ENCODE measurements around the gene DIP2C. TPM values are rescaled to one million over a fixed set of nuclear protein-coding genes. Genes with fewer than 3 reads are reported as not detected.
"Not testable (repeated sequence)": the region's sequence is repeated elsewhere in the genome, so short reads cannot be mapped to it uniquely, and the experiment has no call there.

The DIP2C gene
- polyA plus RNA-seq, 4 donors: 3.1 to 13.3 (median 4.7) TPM

DNA sequence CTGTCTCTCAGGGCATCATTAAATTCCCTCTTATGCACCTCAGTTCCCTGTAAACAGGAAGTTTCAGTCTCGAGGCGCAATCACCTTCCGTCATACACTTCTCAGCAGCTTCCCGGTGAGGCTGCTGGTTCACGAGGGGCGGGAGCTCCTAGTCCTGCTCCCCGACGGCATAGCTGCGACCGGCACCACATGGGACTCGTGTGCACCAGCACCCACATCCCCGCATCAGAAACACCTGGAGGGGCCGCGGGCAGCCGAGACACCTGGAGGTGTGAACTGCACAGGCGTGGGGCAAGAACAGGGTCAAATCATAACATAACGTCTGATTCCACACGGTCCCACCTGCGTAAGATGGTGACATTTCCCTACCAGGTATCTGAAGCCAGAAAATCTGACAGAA lies 52.7 kb downstream of the DIP2C start:
- Histone ChIP-seq H3K36me3 (ENCODE audit: control insufficient read depth in 3 of 3, insufficient read depth in 2 of 3, low read depth in 1 of 3, low read length in 3 of 3) (peaks cover 0 to 14% (median 0%) of the 10 kb centered on the region in 3 donors), H3K27me3 (ENCODE audit: control insufficient read depth in 3 of 3, insufficient read depth in 3 of 3, low read length in 3 of 3) (no peaks in the 10 kb centered on the region), H3K9me3 (ENCODE audit: control insufficient read depth in 2 of 2, insufficient read depth in 1 of 2, low read depth in 1 of 2, low read length in 1 of 2) (no peaks in the 10 kb centered on the region), H3K4me3 (ENCODE audit: low read depth in 1 of 3, low read length in 3 of 3) (no peak overlapping the region), H3K4me1 (ENCODE audit: control insufficient read depth in 3 of 3, insufficient read depth in 2 of 3, low read depth in 1 of 3, low read length in 2 of 3) (no peaks in the 10 kb centered on the region), H3K27ac (ENCODE audit: low read depth in 1 of 3, low read length in 2 of 3) (no peak overlapping the region)
- WGBS, 3 donors: 80 to 87% (median 80%) methylated on average over 19 of the region's 19 CpGs
- DNase-seq (no peak), FAIRE-seq (no peak)

DNA sequence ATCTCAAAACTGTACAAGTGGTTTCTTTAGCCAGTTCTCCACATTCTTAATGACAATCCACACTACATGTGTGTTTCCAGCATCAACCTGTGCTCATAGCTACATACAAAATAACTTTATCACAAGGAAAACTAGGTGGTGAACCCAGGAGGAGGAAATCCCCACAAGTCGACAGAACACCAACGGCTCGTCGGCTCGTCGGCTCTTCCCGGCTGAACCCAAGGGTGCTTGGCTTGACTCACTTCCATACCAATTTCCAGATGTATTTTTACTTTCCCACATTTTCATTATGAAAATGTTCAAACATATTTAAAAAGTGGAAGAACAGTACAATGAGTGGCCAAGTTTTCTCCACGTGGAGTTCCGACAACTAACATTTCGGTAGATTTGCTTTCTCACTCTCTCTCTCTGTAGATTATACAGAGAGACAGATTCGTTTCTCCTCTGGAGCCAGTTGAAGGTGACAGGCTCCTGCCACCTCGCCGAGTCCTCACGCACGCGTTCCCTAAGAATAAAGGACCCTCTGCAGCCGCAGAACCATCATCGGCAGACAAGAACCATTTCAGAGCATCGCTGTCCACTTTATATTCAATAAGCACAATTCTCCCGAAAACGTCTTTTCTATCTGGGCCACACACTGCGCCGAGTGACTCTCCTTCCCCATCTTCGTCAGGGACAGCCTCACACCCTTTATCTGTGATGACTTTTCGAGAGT lies 53.3 kb downstream of the DIP2C start:
- no peak for FAIRE-seq

GRCh38 chr10:635088-635861 lies 54.2 kb downstream of the DIP2C start:
- Histone ChIP-seq H3K36me3 (ENCODE audit: control insufficient read depth in 3 of 3, insufficient read depth in 2 of 3, low read depth in 1 of 3, low read length in 3 of 3) (peaks cover 0 to 23% (median 0%) of the 10 kb centered on the region in 3 donors), H3K4me1 (ENCODE audit: control insufficient read depth in 3 of 3, insufficient read depth in 2 of 3, low read depth in 1 of 3, low read length in 2 of 3) (no peaks in the 10 kb centered on the region), H3K9me3 (ENCODE audit: control insufficient read depth in 2 of 2, insufficient read depth in 1 of 2, low read depth in 1 of 2, low read length in 1 of 2) (no peaks in the 10 kb centered on the region), H3K27ac (ENCODE audit: low read depth in 1 of 3, low read length in 2 of 3) (no peak overlapping the region), H3K27me3 (ENCODE audit: control insufficient read depth in 3 of 3, insufficient read depth in 3 of 3, low read length in 3 of 3) (no peaks in the 10 kb centered on the region), H3K4me3 (ENCODE audit: low read depth in 1 of 3, low read length in 3 of 3) (no peak overlapping the region)
- 65 to 92% (median 75%) methylated on average over 19 to 25 of the region's 25 CpGs for WGBS, 3 donors
- DNase-seq: no peak
- no peak for FAIRE-seq

More for the DNA sequence above, 53.3 kb downstream of the DIP2C start:
- no peak for DNase-seq
- Histone ChIP-seq H3K36me3 (ENCODE audit: control insufficient read depth in 3 of 3, insufficient read depth in 2 of 3, low read depth in 1 of 3, low read length in 3 of 3) (peaks cover 0 to 16% (median 0%) of the 10 kb centered on the region in 3 donors), H3K27me3 (ENCODE audit: control insufficient read depth in 3 of 3, insufficient read depth in 3 of 3, low read length in 3 of 3) (no peaks in the 10 kb centered on the region), H3K9me3 (ENCODE audit: control insufficient read depth in 2 of 2, insufficient read depth in 1 of 2, low read depth in 1 of 2, low read length in 1 of 2) (no peaks in the 10 kb centered on the region), H3K4me3 (ENCODE audit: low read depth in 1 of 3, low read length in 3 of 3) (no peak overlapping the region), H3K27ac (ENCODE audit: low read depth in 1 of 3, low read length in 2 of 3) (no peak overlapping the region), H3K4me1 (ENCODE audit: control insufficient read depth in 3 of 3, insufficient read depth in 2 of 3, low read depth in 1 of 3, low read length in 2 of 3) (no peaks in the 10 kb centered on the region)
- 93 to 95% (median 94%) methylated on average over 25 of the region's 25 CpGs for WGBS, 3 donors

GRCh38 chr10:634256-634655 lies 55.2 kb downstream of the DIP2C start:
- WGBS, 3 donors: 43 to 71% (median 54%) methylated on average over 7 of the region's 7 CpGs
- no peaks in the 10 kb centered on the region for H3K9me3 ChIP-seq (ENCODE audit: control insufficient read depth in 2 of 2, insufficient read depth in 1 of 2, low read depth in 1 of 2, low read length in 1 of 2)
- peaks cover 0 to 31% (median 0%) of the 10 kb centered on the region in 3 donors for H3K36me3 ChIP-seq (ENCODE audit: control insufficient read depth in 3 of 3, insufficient read depth in 2 of 3, low read depth in 1 of 3, low read length in 3 of 3)
- FAIRE-seq: no peak
- no peaks in the 10 kb centered on the region for H3K4me1 ChIP-seq (ENCODE audit: control insufficient read depth in 3 of 3, insufficient read depth in 2 of 3, low read depth in 1 of 3, low read length in 2 of 3)
- no peak for DNase-seq
- H3K4me3 ChIP-seq (ENCODE audit: low read depth in 1 of 3, low read length in 3 of 3): no peak overlapping the region
- no peak overlapping the region for H3K27ac ChIP-seq (ENCODE audit: low read depth in 1 of 3, low read length in 2 of 3)
- no peaks in the 10 kb centered on the region for H3K27me3 ChIP-seq (ENCODE audit: control insufficient read depth in 3 of 3, insufficient read depth in 3 of 3, low read length in 3 of 3)

GRCh38 chr10:633279-634245 lies 55.9 kb downstream of the DIP2C start:
- no peaks in the 10 kb centered on the region for H3K9me3 ChIP-seq (ENCODE audit: control insufficient read depth in 2 of 2, insufficient read depth in 1 of 2, low read depth in 1 of 2, low read length in 1 of 2)
- H3K36me3 ChIP-seq (ENCODE audit: control insufficient read depth in 3 of 3, insufficient read depth in 2 of 3, low read depth in 1 of 3, low read length in 3 of 3): peaks cover 0 to 27% (median 0%) of the 10 kb centered on the region in 3 donors
- FAIRE-seq (no peak), DNase-seq (no peak)
- no peak overlapping the region for H3K27ac ChIP-seq (ENCODE audit: low read depth in 1 of 3, low read length in 2 of 3)
- H3K27me3 ChIP-seq (ENCODE audit: control insufficient read depth in 3 of 3, insufficient read depth in 3 of 3, low read length in 3 of 3): no peaks in the 10 kb centered on the region
- WGBS, 3 donors: 79 to 86% (median 79%) methylated on average over 39 of the region's 39 CpGs
- H3K4me3 ChIP-seq (ENCODE audit: low read depth in 1 of 3, low read length in 3 of 3): no peak overlapping the region
- H3K4me1 ChIP-seq (ENCODE audit: control insufficient read depth in 3 of 3, insufficient read depth in 2 of 3, low read depth in 1 of 3, low read length in 2 of 3): no peaks in the 10 kb centered on the region

DNA sequence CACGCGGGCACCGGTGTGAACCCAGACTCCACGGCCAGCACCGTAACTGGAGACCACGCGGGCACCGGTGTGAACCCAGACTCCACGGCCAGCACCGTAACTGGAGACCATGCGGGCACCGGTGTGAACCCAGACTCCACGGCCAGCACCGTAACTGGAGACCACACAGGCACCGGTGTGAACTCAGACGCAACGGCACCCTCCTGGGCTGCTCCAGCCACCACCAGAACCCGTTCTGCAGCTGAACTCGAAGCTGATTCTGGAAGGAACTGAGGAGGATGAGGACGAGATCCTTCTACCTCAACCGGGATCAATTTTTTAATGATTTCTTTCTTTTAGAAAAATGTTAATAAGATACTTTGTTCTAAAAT lies 56.7 kb downstream of the DIP2C start:
- 94 to 96% (median 95%) methylated on average over 13 to 21 of the region's 21 CpGs for WGBS, 3 donors
- H3K27me3 ChIP-seq (ENCODE audit: control insufficient read depth in 3 of 3, insufficient read depth in 3 of 3, low read length in 3 of 3); H3K4me3 ChIP-seq (ENCODE audit: low read depth in 1 of 3, low read length in 3 of 3); H3K9me3 ChIP-seq (ENCODE audit: control insufficient read depth in 2 of 2, insufficient read depth in 1 of 2, low read depth in 1 of 2, low read length in 1 of 2); DNase-seq; H3K27ac ChIP-seq (ENCODE audit: low read depth in 1 of 3, low read length in 2 of 3); H3K4me1 ChIP-seq (ENCODE audit: control insufficient read depth in 3 of 3, insufficient read depth in 2 of 3, low read depth in 1 of 3, low read length in 2 of 3); FAIRE-seq: not testable (repeated sequence)
- peaks cover 0 to 28% (median 0%) of the 10 kb centered on the region in 3 donors for H3K36me3 ChIP-seq (ENCODE audit: control insufficient read depth in 3 of 3, insufficient read depth in 2 of 3, low read depth in 1 of 3, low read length in 3 of 3)

GRCh38 chr10:632155-632806 lies 57.2 kb downstream of the DIP2C start:
- H3K4me1 ChIP-seq (ENCODE audit: control insufficient read depth in 3 of 3, insufficient read depth in 2 of 3, low read depth in 1 of 3, low read length in 2 of 3); H3K27ac ChIP-seq (ENCODE audit: low read depth in 1 of 3, low read length in 2 of 3); FAIRE-seq; DNase-seq; H3K27me3 ChIP-seq (ENCODE audit: control insufficient read depth in 3 of 3, insufficient read depth in 3 of 3, low read length in 3 of 3); H3K4me3 ChIP-seq (ENCODE audit: low read depth in 1 of 3, low read length in 3 of 3); H3K9me3 ChIP-seq (ENCODE audit: control insufficient read depth in 2 of 2, insufficient read depth in 1 of 2, low read depth in 1 of 2, low read length in 1 of 2): not testable (repeated sequence)
- WGBS, 3 donors: 95 to 97% (median 96%) methylated on average over 19 to 50 of the region's 51 CpGs
- H3K36me3 ChIP-seq (ENCODE audit: control insufficient read depth in 3 of 3, insufficient read depth in 2 of 3, low read depth in 1 of 3, low read length in 3 of 3): peaks cover 0 to 32% (median 0%) of the 10 kb centered on the region in 3 donors

Measured in small intestine (tissue), 7 donors.